ENCODE measurements around the gene LDLRAD4.

The LDLRAD4 gene

GRCh38 chr18:13500227-13500865 lies 281.8 kb downstream of the LDLRAD4 start:
- peaks cover 0 to 45% (median 29%) of the 10 kb centered on the region in 4 donors for H3K4me1 ChIP-seq
- no peaks in the 10 kb centered on the region for H3K27me3 ChIP-seq
- no peaks in the 10 kb centered on the region for H3K9me3 ChIP-seq
- H3K36me3 ChIP-seq = peaks cover 0 to 13% (median 11%) of the 10 kb centered on the region in 3 donors
- DNase-seq = peak; percentile 49 to 80
- peak overlapping the region; percentile 34 to 35 for H3K4me3 ChIP-seq
- TF ChIP-seq CTCF (IDR thresholded peaks at IDR 0.05) = peak in 1 of 2 experiments; percentile 13
- intact Hi-C loops (cut with DNase I; ENCODE audit: low total_unique reads) = no loop called here
- H3K27ac ChIP-seq = peak overlapping the region; percentile 79 to 85

- H3K36me3 ChIP-seq = peaks cover 0 to 13% (median 11%) of the 10 kb centered on the region in 3 donors
- no peak for TF ChIP-seq CTCF (IDR thresholded peaks at IDR 0.05)
- peak; percentile 57 to 81 for DNase-seq
- H3K4me1 ChIP-seq = peaks cover 0 to 39% (median 29%) of the 10 kb centered on the region in 4 donors
- intact Hi-C loops (cut with DNase I; ENCODE audit: low total_unique reads) = no loop called here
- H3K27ac ChIP-seq = peak overlapping the region; percentile 79 to 85
- H3K4me3 ChIP-seq = peak overlapping the region; percentile 31 to 34
- no peaks in the 10 kb centered on the region for H3K9me3 ChIP-seq
- H3K27me3 ChIP-seq = no peaks in the 10 kb centered on the region
Measured at GRCh38 chr18:13500869-13501542, 282.4 kb downstream of the LDLRAD4 start.

GRCh38 chr18:13501543-13501887 lies 283.0 kb downstream of the LDLRAD4 start:
- no peak for DNase-seq
- Histone ChIP-seq H3K4me1 (peaks cover 0 to 39% (median 29%) of the 10 kb centered on the region in 4 donors), H3K36me3 (peaks cover 0 to 13% (median 11%) of the 10 kb centered on the region in 3 donors), H3K27ac (peak overlapping the region; percentile 79 to 85), H3K27me3 (no peaks in the 10 kb centered on the region), H3K9me3 (no peaks in the 10 kb centered on the region), H3K4me3 (peak overlapping the region; percentile 31 to 34)
- intact Hi-C loops (cut with DNase I; ENCODE audit: low total_unique reads) = no loop called here
- TF ChIP-seq CTCF (IDR thresholded peaks at IDR 0.05) = no peak

- H3K4me1 ChIP-seq = peaks cover 0 to 39% (median 29%) of the 10 kb centered on the region in 4 donors
- H3K27me3 ChIP-seq = no peaks in the 10 kb centered on the region
- H3K9me3 ChIP-seq = no peaks in the 10 kb centered on the region
- TF ChIP-seq CTCF (IDR thresholded peaks at IDR 0.05) = no peak
- intact Hi-C loops (cut with DNase I; ENCODE audit: low total_unique reads) = no loop called here
- DNase-seq = no peak
- peak overlapping the region; percentile 79 to 85 for H3K27ac ChIP-seq
- H3K36me3 ChIP-seq = peaks cover 0 to 13% (median 11%) of the 10 kb centered on the region in 3 donors
- H3K4me3 ChIP-seq = peak overlapping the region; percentile 31 to 34
Measured at GRCh38 chr18:13501891-13502290, 283.3 kb downstream of the LDLRAD4 start.

- Histone ChIP-seq H3K36me3 (peaks cover 0 to 13% (median 11%) of the 10 kb centered on the region in 3 donors), H3K27me3 (no peaks in the 10 kb centered on the region), H3K9me3 (no peaks in the 10 kb centered on the region), H3K27ac (peak overlapping the region; percentile 79 to 85), H3K4me3 (no peak overlapping the region), H3K4me1 (peaks cover 0 to 42% (median 29%) of the 10 kb centered on the region in 4 donors)
- no peak for TF ChIP-seq CTCF (IDR thresholded peaks at IDR 0.05)
- DNase-seq = peak; percentile 26 to 71
- intact Hi-C loops (cut with DNase I; ENCODE audit: low total_unique reads) = no loop called here
Measured at GRCh38 chr18:13502585-13502984, 284.0 kb downstream of the LDLRAD4 start.

Data from tibial artery (tissue), 4 donors.